Myocyte (in vitro differentiated cells): ENCODE measurements around the gene CCDC201. TPM values are rescaled to one million over a fixed set of nuclear protein-coding genes. Genes with fewer than 3 reads are reported as not detected.
"Not testable (repeated sequence)": the region's sequence is repeated elsewhere in the genome, so short reads cannot be mapped to it uniquely, and the experiment has no call there.

Experiments
- DNase-seq: peaks from one replicate; pipeline ENCODE4 v3.0.0-alpha.2; 2012; ENCODE audit warnings: low read depth
- total RNA-seq: library from RNA; depleted of rRNA; stranded (reverse); fragments of >200 nt; gene quantifications from 2 replicates; pipeline ENCODE4 v1.2.3, GENCODE V29; 2014

CCDC201 gene
- total RNA-seq, 1 donor from 2014 or later = not detected

- DNase-seq = not testable (repeated sequence)
Measured at GRCh38 chr7:45817913-45818312, 55.0 kb downstream of the CCDC201 start.

- not testable (repeated sequence) for DNase-seq
Measured at GRCh38 chr7:45817016-45817415, 55.9 kb downstream of the CCDC201 start.

- DNase-seq = not testable (repeated sequence)
Measured at GRCh38 chr7:45814216-45815118, 58.4 kb downstream of the CCDC201 start.

GRCh38 chr7:45813771-45814170 is 59.1 kb downstream of the CCDC201 start:
- not testable (repeated sequence) for DNase-seq

GRCh38 chr7:45812946-45813345 is 59.9 kb downstream of the CCDC201 start:
- DNase-seq = no peak

- not testable (repeated sequence) for DNase-seq
Measured at GRCh38 chr7:45811652-45812234, 61.1 kb downstream of the CCDC201 start.

- not testable (repeated sequence) for DNase-seq
Measured at GRCh38 chr7:45810451-45811005, 62.4 kb downstream of the CCDC201 start.

Other genes with a start within 250 kb of the CCDC201 start
- gene IGFBP1, start 15.4 kb upstream of the CCDC201 start, total RNA-seq = not detected in 2 replicates
- 184 and 207 TPM in 2 replicates for gene IGFBP3, start 48.2 kb upstream of the CCDC201 start, total RNA-seq